Endodermal cell (in vitro differentiated cells): ENCODE results near the gene ZNF335. TPM values are rescaled to one million over a fixed set of nuclear protein-coding genes. Genes with fewer than 3 reads are reported as not detected.
"Not testable (repeated sequence)": the region's sequence is repeated elsewhere in the genome, so short reads cannot be mapped to it uniquely, and the experiment has no call there.

ENCODE experiments used
- DNase-seq: peaks from one replicate; pipeline ENCODE4 v3.0.0-alpha.2; 2017
- H3K27ac ChIP-seq: 2 replicates; pipeline ENCODE4 v1.5.1; 2013; ENCODE audit warnings: mild to moderate bottlenecking, low read depth, low read length, moderate library complexity
- H3K27me3 ChIP-seq: 2 replicates; pipeline ENCODE4 v1.6.1; 2013; ENCODE audit warnings: mild to moderate bottlenecking, low read length, moderate library complexity; ENCODE audit not compliant: insufficient read depth, control insufficient read depth, poor library complexity, severe bottlenecking
- H3K36me3 ChIP-seq: 2 replicates; pipeline ENCODE4 v1.7.0; 2013; ENCODE audit warnings: mild to moderate bottlenecking, low read length, moderate library complexity; ENCODE audit not compliant: control insufficient read depth, insufficient read depth
- H3K4me1 ChIP-seq: one replicate; pipeline ENCODE4 v1.7.0; 2013; ENCODE audit warnings: low read length; ENCODE audit not compliant: control insufficient read depth, insufficient read depth
- H3K4me3 ChIP-seq: 2 replicates; pipeline ENCODE4 v1.5.1; 2013; ENCODE audit warnings: mild to moderate bottlenecking, low read length, moderate library complexity
- H3K9ac ChIP-seq: 2 replicates; pipeline ENCODE4 v1.6.1; 2013; ENCODE audit warnings: mild to moderate bottlenecking, low read length, moderate library complexity; ENCODE audit not compliant: poor library complexity, severe bottlenecking; ENCODE audit errors: extremely low read depth
- H3K9me3 ChIP-seq: 2 replicates; pipeline ENCODE4 v1.6.1; 2013; ENCODE audit warnings: mild to moderate bottlenecking, low read length, moderate library complexity; ENCODE audit not compliant: control insufficient read depth
- H3K27ac Mint-ChIP-seq: 2 replicates; pipeline ENCODE4 v1.8.0; 2020; ENCODE audit warnings: mixed read lengths
- H3K27me3 Mint-ChIP-seq: 2 replicates; pipeline ENCODE4 v1.8.0; 2021; ENCODE audit warnings: mild to moderate bottlenecking, mixed read lengths; ENCODE audit not compliant: insufficient read depth
- H3K36me3 Mint-ChIP-seq: 2 replicates; pipeline ENCODE4 v1.8.0; 2020; ENCODE audit warnings: low read depth, mixed read lengths
- H3K4me1 Mint-ChIP-seq: 2 replicates; pipeline ENCODE4 v1.8.0; 2020; ENCODE audit warnings: mixed read lengths
- H3K4me3 Mint-ChIP-seq: 2 replicates; pipeline ENCODE4 v1.8.0; 2020; ENCODE audit warnings: mild to moderate bottlenecking, moderate library complexity, mixed read lengths
- H3K9me3 Mint-ChIP-seq: 2 replicates; pipeline ENCODE4 v1.8.0; 2020; ENCODE audit warnings: mild to moderate bottlenecking, mixed read lengths
- WGBS, 2 experiments: methylation state at CpG; one replicate each; pipeline versions ENCODE4 v1.1.5 to v1.1.7; 2013; ENCODE audit warnings: missing lambda C conversion rate in 2 of 2, mixed read lengths in 1 of 2; ENCODE audit not compliant: insufficient coverage in 1 of 2, insufficient read length in 1 of 2; 5-methylcytosine and 5-hydroxymethylcytosine counted together
- total RNA-seq, 2 donors: library from RNA; stranded (reverse); fragmentation: NEBNext Ultra II Directional in 1 of 2; extraction: Animal tissue kit (Norgen Biotek cat#: 25700) in 1 of 2; gene quantifications; 2 replicates in 1 of 2; 3 replicates in 1 of 2; pipeline ENCODE4 v1.2.1, GENCODE V29; 2021
- TF ChIP-seq, protein P1 (sequence below): fragments of 200-600 bp; sonication (generic); conservative IDR thresholded peaks from 2 replicates; pipeline ENCODE4 v1.5.0; 2021; ENCODE audit warnings: antibody characterized with exemption, mild to moderate bottlenecking

ZNF335 gene
- total RNA-seq, 2 donors from 2014 or later, result 18.3 to 21.0 TPM

DNA sequence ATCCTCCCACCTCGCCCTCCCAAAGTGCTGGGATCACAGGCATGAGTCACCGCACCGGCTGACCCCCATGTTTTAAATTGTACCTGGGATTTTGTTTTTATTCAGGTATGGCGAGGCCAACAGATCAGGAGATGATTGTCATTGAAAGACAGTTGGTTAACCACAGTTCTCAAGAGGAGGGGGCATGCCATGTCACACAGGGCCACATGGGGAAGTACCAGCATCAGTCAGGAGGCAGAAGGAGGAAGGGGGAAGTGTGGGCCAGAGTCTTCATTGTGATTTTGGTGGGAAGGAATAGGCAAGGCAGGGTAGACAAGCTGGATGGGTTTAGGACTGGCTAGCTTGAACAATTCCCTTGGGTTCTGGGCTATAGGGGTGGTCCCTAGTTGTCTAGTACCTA lies 26.8 kb upstream of the ZNF335 start:
- H3K36me3 Mint-ChIP-seq, result no peaks in the 10 kb centered on the region
- peaks cover 15% of the 10 kb centered on the region for H3K4me1 Mint-ChIP-seq
- no peaks in the 10 kb centered on the region for H3K27me3 Mint-ChIP-seq
- no peaks in the 10 kb centered on the region for H3K9me3 Mint-ChIP-seq
- no peak overlapping the region for H3K4me3 ChIP-seq
- TF ChIP-seq, protein P1, sequence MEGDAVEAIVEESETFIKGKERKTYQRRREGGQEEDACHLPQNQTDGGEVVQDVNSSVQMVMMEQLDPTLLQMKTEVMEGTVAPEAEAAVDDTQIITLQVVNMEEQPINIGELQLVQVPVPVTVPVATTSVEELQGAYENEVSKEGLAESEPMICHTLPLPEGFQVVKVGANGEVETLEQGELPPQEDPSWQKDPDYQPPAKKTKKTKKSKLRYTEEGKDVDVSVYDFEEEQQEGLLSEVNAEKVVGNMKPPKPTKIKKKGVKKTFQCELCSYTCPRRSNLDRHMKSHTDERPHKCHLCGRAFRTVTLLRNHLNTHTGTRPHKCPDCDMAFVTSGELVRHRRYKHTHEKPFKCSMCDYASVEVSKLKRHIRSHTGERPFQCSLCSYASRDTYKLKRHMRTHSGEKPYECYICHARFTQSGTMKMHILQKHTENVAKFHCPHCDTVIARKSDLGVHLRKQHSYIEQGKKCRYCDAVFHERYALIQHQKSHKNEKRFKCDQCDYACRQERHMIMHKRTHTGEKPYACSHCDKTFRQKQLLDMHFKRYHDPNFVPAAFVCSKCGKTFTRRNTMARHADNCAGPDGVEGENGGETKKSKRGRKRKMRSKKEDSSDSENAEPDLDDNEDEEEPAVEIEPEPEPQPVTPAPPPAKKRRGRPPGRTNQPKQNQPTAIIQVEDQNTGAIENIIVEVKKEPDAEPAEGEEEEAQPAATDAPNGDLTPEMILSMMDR, result no peak
- WGBS, 2 experiments, result 90 to 91% methylated on average over 4 of the region's 4 CpGs
- no peak overlapping the region for H3K27ac Mint-ChIP-seq
- H3K36me3 ChIP-seq, result no peaks in the 10 kb centered on the region
- H3K27ac ChIP-seq, result no peak overlapping the region
- no peak overlapping the region for H3K4me3 Mint-ChIP-seq
- H3K27me3 ChIP-seq, result no peaks in the 10 kb centered on the region
- H3K9me3 ChIP-seq, result no peaks in the 10 kb centered on the region
- DNase-seq, result no peak
- H3K9ac ChIP-seq, result no peak overlapping the region
- peaks cover 4% of the 10 kb centered on the region for H3K4me1 ChIP-seq

DNA sequence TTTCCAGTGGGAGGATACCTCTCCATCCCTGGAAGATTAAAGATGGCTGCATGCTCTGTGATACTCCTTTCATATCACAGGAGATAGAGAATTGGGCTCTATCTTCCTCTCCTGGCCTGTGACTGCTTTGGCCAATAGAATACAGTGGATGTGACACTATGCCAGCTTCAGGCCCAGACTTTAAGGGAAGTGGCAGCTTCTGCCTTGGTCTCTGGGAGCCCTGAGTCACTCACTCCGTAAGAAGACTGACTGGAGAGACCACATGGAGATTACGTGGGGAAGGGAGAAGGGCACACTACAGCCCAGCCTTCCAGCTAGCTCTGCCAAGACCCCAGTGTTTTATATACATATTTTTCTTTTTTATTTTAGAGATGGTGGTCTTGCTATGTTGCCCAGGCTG lies 26.3 kb upstream of the ZNF335 start:
- peaks cover 15% of the 10 kb centered on the region for H3K4me1 Mint-ChIP-seq
- TF ChIP-seq, protein P1, result no peak
- no peak for DNase-seq
- no peaks in the 10 kb centered on the region for H3K9me3 Mint-ChIP-seq
- H3K9ac ChIP-seq, result no peak overlapping the region
- H3K4me3 Mint-ChIP-seq, result no peak overlapping the region
- no peak overlapping the region for H3K4me3 ChIP-seq
- no peaks in the 10 kb centered on the region for H3K36me3 Mint-ChIP-seq
- no peaks in the 10 kb centered on the region for H3K27me3 ChIP-seq
- 83 to 97% methylated on average over 1 to 2 of the region's 2 CpGs for whole genome bisulfite sequencing, 2 experiments
- no peak overlapping the region for H3K27ac ChIP-seq
- H3K27ac Mint-ChIP-seq, result no peak overlapping the region
- no peaks in the 10 kb centered on the region for H3K27me3 Mint-ChIP-seq
- no peaks in the 10 kb centered on the region for H3K36me3 ChIP-seq
- H3K9me3 ChIP-seq, result no peaks in the 10 kb centered on the region
- H3K4me1 ChIP-seq, result peaks cover 4% of the 10 kb centered on the region

DNA sequence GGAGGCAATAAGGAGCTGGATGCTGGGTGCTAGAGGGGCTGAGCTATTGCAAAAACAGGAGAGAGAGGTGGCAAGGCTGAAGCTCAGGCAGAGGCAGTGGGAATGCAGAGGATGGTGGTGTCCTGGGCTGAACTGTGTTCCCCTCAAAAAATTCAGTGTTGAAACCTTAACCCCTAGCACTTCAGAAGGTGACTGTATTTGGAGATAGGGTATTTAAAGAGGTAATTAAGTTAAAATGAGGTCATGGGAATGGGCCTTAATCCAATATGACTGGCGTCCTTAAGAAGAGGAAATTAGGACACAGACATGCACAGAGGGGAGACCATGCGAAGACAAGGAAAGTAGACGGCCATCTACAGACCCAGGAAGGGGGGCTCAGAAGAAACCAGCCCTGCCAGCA lies 25.2 kb upstream of the ZNF335 start:
- Histone ChIP-seq H3K4me3 (no peak overlapping the region), H3K9me3 (no peaks in the 10 kb centered on the region), H3K9ac (no peak overlapping the region), H3K27ac (no peak overlapping the region), H3K36me3 (no peaks in the 10 kb centered on the region), H3K27me3 (no peaks in the 10 kb centered on the region), H3K4me1 (peaks cover 4% of the 10 kb centered on the region)
- Mint-ChIP-seq H3K9me3 (no peaks in the 10 kb centered on the region), H3K27ac (no peak overlapping the region), H3K36me3 (no peaks in the 10 kb centered on the region), H3K4me1 (peaks cover 10% of the 10 kb centered on the region), H3K4me3 (no peak overlapping the region), H3K27me3 (no peaks in the 10 kb centered on the region)
- 81 to 91% methylated on average over 3 of the region's 3 CpGs for WGBS, 2 experiments
- DNase-seq, result no peak
- TF ChIP-seq, protein P1, result no peak

DNA sequence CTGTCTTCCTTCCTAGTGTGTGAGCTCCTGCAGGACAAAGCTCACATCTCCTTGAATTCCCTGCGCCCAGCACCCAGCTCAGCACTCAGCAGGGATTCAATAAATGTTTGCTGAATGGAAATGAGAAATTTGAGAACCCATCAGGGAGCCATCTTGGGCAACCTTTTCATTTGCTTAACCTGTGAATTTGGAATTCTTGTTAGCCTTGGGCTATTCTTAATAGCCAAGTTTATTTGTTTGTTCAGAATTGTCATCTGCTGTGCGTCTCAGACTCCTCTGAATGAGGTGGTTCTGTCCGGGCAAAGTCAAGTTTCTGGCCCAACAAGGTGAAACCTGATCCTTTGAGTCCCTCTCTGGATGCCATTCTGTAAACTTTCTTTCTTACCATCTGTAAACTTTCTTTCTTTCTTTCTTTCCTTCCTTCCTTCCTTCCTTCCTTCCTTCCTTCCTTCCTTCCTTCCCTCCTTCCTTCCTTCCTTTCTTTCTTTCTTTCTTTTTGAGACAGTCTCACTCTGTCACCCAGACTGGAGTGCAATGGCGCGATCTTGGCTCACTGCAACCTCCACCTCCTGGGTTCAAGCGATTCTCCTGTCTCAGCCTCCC lies 23.6 kb upstream of the ZNF335 start:
- not testable (repeated sequence) for H3K36me3 ChIP-seq, H3K27ac ChIP-seq, H3K27me3 Mint-ChIP-seq, H3K9me3 ChIP-seq, H3K4me3 ChIP-seq, H3K4me3 Mint-ChIP-seq, H3K9ac ChIP-seq, H3K4me1 Mint-ChIP-seq, H3K27me3 ChIP-seq, H3K4me1 ChIP-seq, H3K36me3 Mint-ChIP-seq, H3K27ac Mint-ChIP-seq, DNase-seq, H3K9me3 Mint-ChIP-seq
- WGBS, 2 experiments, result 88 to 92% methylated on average over 3 to 6 of the region's 6 CpGs
